ENCODE results near the gene VAC14. TPM values are rescaled to one million over a fixed set of nuclear protein-coding genes. Genes with fewer than 3 reads are reported as not detected.
A peak's percentile ranks its signal among the peaks of the same experiment; 100 is the strongest.

VAC14 gene
- total RNA-seq, 1 experiment from 2014 or later, result 65.5 TPM

- BruUV-seq (replicated peaks), result no TSS peak
- no peak overlapping the region for H3K4me3 ChIP-seq (ENCODE audit: low read length)
- H3K27ac ChIP-seq (ENCODE audit: low read length), result no peak overlapping the region
- DNase-seq (no peak), ATAC-seq (no peak)
- no peaks in the 10 kb centered on the region for H3F3A ChIP-seq (ENCODE audit: low read length, unreplicated experiment)
- H3K36me3 ChIP-seq (ENCODE audit: low read depth, low read length), result 0 out of 2 replicates have a peak, but pooled peaks cover 3% of the 10 kb centered on the region
- H3K79me2 ChIP-seq (ENCODE audit: low read length), result no peaks in the 10 kb centered on the region
- H4K20me1 ChIP-seq (ENCODE audit: low read length), result no peaks in the 10 kb centered on the region
- POLR2A ChIA-PET (ENCODE audit: unreplicated experiment), result no interaction called here
- H3K27me3 ChIP-seq (ENCODE audit: low read length), result no peaks in the 10 kb centered on the region
- intact Hi-C loops (cut with micrococcal nuclease), result no loop called here
- H2AFZ ChIP-seq (ENCODE audit: low read length), result no peak overlapping the region
- H3K9me3 ChIP-seq (ENCODE audit: low read length), result no peaks in the 10 kb centered on the region
- H3K9me2 ChIP-seq (replicated peaks; ENCODE audit: low read length), result no peaks in the 10 kb centered on the region
- no peak overlapping the region for H3K9ac ChIP-seq (ENCODE audit: low read length)
- TF ChIP-seq CTCF (conservative IDR thresholded peaks at IDR 0.05; ENCODE audit: low read depth, low read length), result no peak
- no peak for TF ChIP-seq EZH2phosphoT487 (IDR thresholded peaks at IDR 0.05; ENCODE audit: borderline replicate concordance, low read length)
- TF ChIP-seq EZH2 (IDR thresholded peaks at IDR 0.05; ENCODE audit: low read length, unreplicated experiment), result no peak
- CTCF ChIA-PET, result no interaction called here
- no peaks in the 10 kb centered on the region for H3K4me1 ChIP-seq (ENCODE audit: insufficient read depth, low read length)
- H3K4me2 ChIP-seq (ENCODE audit: low read length), result no peak overlapping the region
Measured at GRCh38 chr16:70662991-70663523, 137.9 kb downstream of the VAC14 start.

- Histone ChIP-seq H3K27me3 (ENCODE audit: low read length) (no peaks in the 10 kb centered on the region), H3K79me2 (ENCODE audit: low read length) (no peaks in the 10 kb centered on the region), H3K9me3 (ENCODE audit: low read length) (no peaks in the 10 kb centered on the region), H3K27ac (ENCODE audit: low read length) (no peak overlapping the region), H4K20me1 (ENCODE audit: low read length) (no peaks in the 10 kb centered on the region), H3K36me3 (ENCODE audit: low read depth, low read length) (0 out of 2 replicates have a peak, but pooled peaks cover 3% of the 10 kb centered on the region), H3K4me2 (ENCODE audit: low read length) (no peak overlapping the region), H3K4me3 (ENCODE audit: low read length) (no peak overlapping the region), H2AFZ (ENCODE audit: low read length) (no peak overlapping the region), H3F3A (ENCODE audit: low read length, unreplicated experiment) (no peaks in the 10 kb centered on the region), H3K9ac (ENCODE audit: low read length) (no peak overlapping the region), H3K9me2 (replicated peaks; ENCODE audit: low read length) (no peaks in the 10 kb centered on the region), H3K4me1 (ENCODE audit: insufficient read depth, low read length) (no peaks in the 10 kb centered on the region)
- intact Hi-C loops (cut with micrococcal nuclease), result no loop called here
- POLR2A ChIA-PET (ENCODE audit: unreplicated experiment), result interaction anchor here (0.6 kb wide), 1 partner anchor 373 kb away, joined by 3 read pairs; the partner anchor contains the start of gene AARS1
- peak; percentile 37; the same call in 1 of the 2 replicates for ATAC-seq
- TF ChIP-seq CTCF (conservative IDR thresholded peaks at IDR 0.05; ENCODE audit: low read depth, low read length), result no peak
- TF ChIP-seq EZH2phosphoT487 (IDR thresholded peaks at IDR 0.05; ENCODE audit: borderline replicate concordance, low read length), result no peak
- TF ChIP-seq EZH2 (IDR thresholded peaks at IDR 0.05; ENCODE audit: low read length, unreplicated experiment), result no peak
- CTCF ChIA-PET, result no interaction called here
- no peak for DNase-seq
- TSS peak; percentile 57 for BruUV-seq (replicated peaks)
Measured at GRCh38 chr16:70661918-70662641, 138.9 kb downstream of the VAC14 start.

GRCh38 chr16:70661534-70661917, 139.4 kb downstream of the VAC14 start:
- Histone ChIP-seq H3K36me3 (ENCODE audit: low read depth, low read length) (0 out of 2 replicates have a peak, but pooled peaks cover 2% of the 10 kb centered on the region), H2AFZ (ENCODE audit: low read length) (no peak overlapping the region), H3K9me2 (replicated peaks; ENCODE audit: low read length) (no peaks in the 10 kb centered on the region), H4K20me1 (ENCODE audit: low read length) (no peaks in the 10 kb centered on the region), H3K79me2 (ENCODE audit: low read length) (no peaks in the 10 kb centered on the region), H3K9me3 (ENCODE audit: low read length) (no peaks in the 10 kb centered on the region), H3K27me3 (ENCODE audit: low read length) (no peaks in the 10 kb centered on the region), H3K9ac (ENCODE audit: low read length) (no peak overlapping the region), H3K4me3 (ENCODE audit: low read length) (no peak overlapping the region), H3K4me1 (ENCODE audit: insufficient read depth, low read length) (no peaks in the 10 kb centered on the region), H3K4me2 (ENCODE audit: low read length) (no peak overlapping the region), H3K27ac (ENCODE audit: low read length) (no peak overlapping the region), H3F3A (ENCODE audit: low read length, unreplicated experiment) (no peaks in the 10 kb centered on the region)
- no TSS peak for BruUV-seq (replicated peaks)
- TF ChIP-seq EZH2phosphoT487 (IDR thresholded peaks at IDR 0.05; ENCODE audit: borderline replicate concordance, low read length) (no peak), CTCF (conservative IDR thresholded peaks at IDR 0.05; ENCODE audit: low read depth, low read length) (no peak), EZH2 (IDR thresholded peaks at IDR 0.05; ENCODE audit: low read length, unreplicated experiment) (no peak)
- DNase-seq, result no peak
- POLR2A ChIA-PET (ENCODE audit: unreplicated experiment), result no interaction called here
- CTCF ChIA-PET, result no interaction called here
- no peak for ATAC-seq
- intact Hi-C loops (cut with micrococcal nuclease), result no loop called here
